ENCODE data around the gene PLEKHJ1.

The PLEKHJ1 gene

DNA sequence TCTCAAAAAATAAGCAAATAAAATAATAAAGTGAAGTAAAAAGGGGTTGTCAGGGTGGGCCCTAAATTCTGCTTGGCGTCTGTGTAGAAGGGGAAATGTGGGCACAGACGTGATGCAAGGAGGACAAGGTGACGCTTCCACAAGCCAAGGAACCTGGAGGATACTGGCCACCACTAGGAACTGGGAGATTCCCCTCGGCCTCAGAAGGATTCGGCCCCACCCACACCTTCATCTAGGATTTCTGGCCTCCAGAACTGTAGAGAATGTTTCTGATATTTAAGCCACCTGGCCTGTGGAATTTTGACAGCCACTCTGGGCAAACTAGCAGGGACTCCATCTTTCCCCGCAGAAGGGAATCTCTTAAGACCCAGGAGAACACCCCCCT is 1.1 kb downstream of the PLEKHJ1 start:
- DNase-seq = no peak

DNA sequence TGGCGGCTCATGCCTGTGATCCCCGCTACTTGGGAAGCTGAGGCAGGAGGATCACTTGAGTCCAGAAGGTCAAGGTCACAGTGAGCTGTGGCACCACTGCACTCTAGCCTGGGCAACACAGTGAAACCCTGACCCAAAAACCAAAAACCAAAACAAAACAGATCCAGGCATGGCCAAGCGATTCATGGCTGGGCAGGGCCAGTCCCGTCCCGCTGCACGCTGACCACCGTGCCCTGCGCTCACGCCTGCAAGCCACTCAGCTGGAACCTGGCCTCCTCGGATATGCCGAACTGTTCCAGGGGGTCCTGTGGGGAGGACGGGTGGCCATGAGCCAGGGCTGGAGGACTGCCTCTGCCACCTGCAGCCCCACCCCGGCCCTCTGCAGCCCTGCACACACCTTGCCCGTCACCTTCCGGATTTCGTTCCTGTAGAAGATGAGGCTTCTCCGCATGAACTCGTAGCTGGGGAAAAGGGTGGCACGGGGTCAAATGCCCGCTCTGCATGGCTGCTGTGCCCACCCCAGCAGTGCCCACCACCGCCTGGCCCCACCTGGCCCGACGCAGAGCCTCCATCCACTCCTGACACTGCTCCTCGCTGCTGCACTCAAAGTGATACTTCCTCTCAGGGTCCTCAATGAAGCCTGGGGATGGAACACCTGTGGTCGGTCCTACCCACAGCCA is 2.4 kb downstream of the PLEKHJ1 start:
- DNase-seq = no peak

DNA sequence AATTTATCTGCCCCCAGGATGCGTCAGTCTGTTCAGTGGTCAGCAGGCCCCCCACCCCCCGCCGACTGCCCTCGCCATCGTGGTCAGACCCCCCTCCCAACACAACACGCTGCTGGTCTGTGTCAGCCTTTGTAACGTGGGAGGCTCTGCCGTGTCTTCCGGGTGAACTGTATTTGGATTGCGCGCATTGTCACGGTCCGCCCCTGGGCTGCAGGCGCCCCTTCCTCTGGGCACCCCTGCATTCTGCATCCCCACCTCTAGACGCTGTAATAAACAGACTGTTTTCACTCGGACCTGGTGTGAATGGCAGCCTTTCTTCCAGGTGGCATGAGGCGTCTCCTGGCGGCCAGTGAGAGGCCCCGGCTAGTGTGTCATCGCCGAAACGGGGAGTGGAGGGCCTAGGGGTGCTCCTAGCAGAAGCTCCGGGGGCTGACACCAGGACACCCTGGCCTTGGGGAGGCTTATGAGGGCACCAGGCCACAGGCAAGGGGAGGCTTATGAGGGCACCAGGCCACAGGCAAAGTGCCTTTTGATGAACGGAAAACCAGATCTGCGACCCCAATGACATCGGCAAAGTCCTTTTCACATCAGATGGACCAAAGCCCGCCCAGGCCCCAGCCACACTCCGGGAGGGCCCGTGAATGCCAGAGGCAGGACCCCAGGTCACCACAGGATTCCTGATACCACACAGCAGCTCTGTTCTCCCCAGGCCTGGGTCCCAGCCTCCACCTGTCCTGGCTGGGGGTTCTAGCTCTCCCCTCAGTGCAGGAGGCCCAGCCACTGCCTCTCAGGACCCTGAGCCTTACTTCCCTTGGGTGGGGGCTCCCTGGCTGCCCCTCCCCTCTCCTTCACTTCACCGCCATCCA is 3.6 kb downstream of the PLEKHJ1 start:
- no peak for DNase-seq

DNA sequence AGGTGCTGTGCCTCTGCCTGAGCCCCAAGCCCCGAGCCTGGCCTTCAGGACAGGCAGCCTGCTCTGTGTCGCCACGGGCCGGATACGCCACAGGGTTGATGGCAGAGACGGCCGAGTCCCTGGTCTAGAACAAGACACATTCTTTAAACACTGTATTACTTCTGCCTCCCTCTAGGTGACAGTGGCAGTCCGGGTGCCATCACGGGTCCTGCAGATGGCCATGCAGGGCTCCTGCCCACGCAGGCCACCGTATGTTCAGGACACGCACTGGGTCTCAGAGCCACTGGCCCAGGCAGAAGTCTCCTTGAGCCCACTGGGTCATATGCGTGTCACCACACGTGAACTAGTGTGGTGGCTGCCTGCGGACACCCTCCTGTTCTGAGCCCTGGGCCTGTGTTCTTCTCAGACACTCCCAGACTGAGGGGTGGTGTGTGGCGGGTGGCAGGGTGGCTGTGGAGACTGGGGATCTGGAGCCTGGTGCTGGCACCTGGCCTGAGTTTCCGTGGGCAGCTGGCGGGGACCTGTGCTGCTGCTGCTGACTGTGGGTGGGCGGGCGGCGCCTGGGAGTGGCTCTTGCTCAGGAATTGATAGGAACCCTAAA is 4.4 kb downstream of the PLEKHJ1 start:
- no peak for DNase-seq

DNA sequence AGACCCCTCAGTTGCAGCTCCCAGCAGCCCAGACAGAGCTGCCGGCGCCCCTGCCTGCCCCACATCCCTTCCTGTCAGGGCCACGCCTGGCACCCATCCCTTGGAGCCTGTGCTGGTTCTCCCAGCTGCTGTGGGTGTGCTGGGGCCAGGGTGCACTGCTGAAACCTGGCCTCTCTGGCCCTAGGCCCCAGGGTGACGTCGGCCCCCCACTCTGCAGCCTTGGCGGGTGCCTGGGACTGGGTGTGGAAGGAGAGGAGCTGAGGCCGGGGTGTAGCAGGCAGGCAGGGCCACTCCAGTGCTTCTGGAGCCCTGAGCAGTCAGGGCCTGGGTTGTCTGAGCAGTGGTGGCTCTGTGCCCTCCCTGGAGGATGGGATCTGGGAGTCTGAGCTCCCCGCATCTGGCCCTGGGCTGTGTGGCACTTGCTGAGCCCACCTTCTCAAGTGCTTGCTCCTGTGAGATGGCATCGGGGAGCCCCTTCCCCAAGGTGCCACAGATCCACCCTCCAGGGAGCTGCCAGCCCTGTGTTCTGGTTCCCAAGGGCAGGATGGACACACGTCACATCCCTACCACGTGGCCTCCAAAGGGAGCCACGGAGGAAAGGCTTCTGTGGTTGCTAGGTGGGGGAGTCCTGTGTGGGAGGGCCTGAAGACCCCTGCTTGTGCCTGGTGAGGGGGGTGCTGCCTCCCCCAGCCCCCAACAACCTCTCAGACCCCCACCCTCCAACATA is 5.2 kb downstream of the PLEKHJ1 start:
- no peak for DNase-seq

DNA sequence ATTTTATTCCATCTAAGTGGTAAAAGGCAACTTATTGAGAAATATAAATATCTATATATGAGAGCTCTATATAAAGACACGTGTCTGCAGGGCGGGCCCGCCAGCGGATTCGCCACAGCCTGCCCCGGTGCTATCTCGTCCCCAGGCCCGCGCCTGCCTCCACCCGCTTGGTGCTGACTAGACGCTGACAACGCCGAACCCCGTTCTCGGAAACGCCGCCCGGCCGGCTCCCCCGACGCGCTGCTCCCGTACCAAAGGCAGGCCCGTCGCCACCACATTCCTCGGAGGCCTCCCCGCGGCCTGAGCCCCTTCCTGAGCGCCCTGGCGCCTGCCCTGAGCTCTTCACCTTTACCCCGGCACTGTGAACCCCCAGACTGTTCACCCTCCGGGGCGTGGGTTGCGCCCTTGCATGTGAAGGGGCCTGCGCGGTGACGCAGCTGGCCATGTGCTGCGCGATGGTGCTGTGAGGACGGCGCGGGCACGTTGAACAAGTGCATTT is 6.0 kb downstream of the PLEKHJ1 start:
- no peak for DNase-seq

GRCh38 chr19:2229103-2230032 is 6.8 kb downstream of the PLEKHJ1 start:
- no peak for DNase-seq

GRCh38 chr19:2228157-2229030 is 7.7 kb downstream of the PLEKHJ1 start:
- no peak for DNase-seq

GRCh38 chr19:2227415-2228156 is 8.5 kb downstream of the PLEKHJ1 start:
- no peak for DNase-seq

DNA sequence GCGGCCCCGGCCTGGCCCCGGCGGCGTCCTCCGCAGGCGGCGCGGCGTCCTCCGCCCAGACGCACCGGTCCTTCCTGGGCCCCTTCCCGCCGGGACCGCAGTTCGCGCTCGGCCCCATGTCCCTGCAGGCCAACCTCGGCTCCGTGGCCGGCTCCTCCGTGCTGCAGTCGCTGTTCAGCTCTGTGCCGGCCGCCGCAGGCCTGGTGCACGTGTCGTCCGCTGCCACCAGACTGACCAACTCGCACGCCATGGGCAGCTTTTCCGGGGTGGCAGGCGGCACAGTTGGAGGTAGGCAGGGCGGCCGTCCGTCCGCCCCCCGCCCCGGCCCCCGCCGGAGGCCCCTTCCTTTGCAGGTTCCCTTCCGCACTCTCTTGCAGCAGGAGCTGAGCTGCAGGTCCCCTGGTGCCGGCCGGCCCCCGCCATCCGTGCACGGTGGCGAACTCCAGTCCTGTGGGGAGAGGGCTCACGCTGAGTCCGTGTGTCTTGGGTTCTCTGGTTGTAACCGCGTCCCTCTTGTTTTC is 9.2 kb downstream of the PLEKHJ1 start:
- DNase-seq = no peak

- no peak for DNase-seq
Observed at GRCh38 chr19:2226051-2226839, 9.9 kb downstream of the PLEKHJ1 start.

DNA sequence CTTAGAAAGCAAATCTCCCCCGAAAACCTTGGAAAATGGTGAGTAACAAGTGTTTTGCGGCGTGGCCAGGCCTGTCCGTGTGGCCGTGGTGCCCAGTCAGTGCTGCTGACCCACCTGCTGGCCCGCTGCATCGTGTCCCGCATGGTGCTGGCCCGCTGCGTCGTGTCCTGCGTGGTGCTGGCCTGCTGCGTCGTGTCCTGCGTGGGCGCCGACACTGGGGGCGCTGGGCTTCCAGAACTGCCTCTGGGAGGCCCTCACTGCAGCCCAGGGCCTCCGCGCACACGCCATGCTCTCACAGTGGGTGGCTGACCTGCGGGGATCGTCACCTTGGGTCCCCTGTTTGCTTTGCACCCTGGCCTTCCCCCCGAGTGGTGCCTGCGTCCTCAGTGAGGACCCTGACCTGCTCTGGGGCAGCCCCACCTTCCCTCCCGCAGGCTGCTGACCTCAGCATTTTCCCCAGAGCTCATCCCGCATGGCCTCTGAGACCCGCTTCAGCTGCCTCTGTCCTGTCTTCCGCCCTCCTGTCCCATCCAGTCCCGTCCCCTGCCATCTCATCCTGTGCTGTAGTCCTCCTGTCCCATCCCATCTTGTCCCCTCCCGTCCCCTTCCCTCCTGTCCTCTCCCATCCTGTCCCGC is 10.6 kb downstream of the PLEKHJ1 start:
- no peak for DNase-seq

DNA sequence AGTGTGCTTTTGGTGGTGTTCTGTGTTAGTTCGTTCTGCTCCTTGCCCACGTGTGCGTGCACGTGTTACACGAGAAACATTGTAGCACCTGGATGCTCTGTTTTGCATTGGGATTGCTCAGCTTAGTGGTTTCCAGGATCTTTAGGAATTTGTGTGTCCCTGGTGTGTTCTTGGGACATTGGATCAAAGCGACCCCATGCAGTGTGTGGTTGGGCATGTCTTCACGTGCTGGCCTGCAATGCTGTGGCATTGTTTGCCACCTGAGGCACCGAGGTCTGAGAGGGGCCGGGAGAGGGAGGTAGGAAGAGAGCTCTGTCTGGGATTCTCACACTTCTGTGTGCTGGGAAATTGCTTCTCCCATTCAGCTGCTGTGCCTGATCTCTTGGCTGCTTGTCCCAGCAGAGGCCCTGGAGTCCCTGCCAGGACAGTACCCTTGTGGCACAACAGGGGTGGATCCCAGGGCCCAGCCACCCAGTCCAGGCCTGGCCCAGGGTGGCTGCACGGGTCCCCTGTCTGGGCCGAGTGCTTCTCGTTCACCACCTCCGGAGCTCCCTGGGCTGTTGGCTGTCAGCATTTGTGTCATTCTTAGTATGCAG is 11.3 kb downstream of the PLEKHJ1 start:
- no peak for DNase-seq

- DNase-seq = no peak
Observed at GRCh38 chr19:2223959-2224358, 12.2 kb downstream of the PLEKHJ1 start.

GRCh38 chr19:2223391-2223790 is 12.7 kb downstream of the PLEKHJ1 start:
- DNase-seq = no peak

- no peak for DNase-seq
Observed at GRCh38 chr19:2221918-2222317, 14.2 kb downstream of the PLEKHJ1 start.

DNA sequence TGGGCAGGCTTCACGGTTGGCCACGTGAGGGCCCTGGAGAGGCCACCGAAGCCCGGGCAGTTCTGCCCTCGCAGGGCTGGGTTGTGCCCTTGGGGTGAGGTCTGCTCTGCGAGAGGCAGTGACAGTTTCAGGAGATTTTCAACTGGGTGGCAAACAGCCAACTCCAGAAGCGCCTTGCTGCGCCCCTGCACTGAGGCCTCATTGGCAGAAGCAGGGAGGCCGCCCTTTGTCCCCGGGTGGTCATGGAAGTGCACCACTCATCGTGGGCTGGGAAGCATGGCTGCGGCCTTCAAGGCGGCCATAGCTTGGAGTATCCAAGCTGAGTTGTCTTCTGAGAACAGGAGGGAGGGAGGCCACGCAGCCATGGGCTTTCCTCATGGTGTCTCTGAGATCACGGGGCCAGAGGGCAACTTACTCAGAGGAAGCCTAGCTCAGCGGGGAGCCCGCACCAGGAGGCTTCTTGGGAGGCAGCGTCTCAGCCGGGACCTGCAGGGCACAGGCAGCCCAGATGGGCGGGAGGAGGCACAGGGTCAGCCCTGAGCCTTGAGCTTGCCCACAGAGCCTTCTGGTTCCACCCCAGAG is 14.8 kb downstream of the PLEKHJ1 start:
- DNase-seq = no peak

DNA sequence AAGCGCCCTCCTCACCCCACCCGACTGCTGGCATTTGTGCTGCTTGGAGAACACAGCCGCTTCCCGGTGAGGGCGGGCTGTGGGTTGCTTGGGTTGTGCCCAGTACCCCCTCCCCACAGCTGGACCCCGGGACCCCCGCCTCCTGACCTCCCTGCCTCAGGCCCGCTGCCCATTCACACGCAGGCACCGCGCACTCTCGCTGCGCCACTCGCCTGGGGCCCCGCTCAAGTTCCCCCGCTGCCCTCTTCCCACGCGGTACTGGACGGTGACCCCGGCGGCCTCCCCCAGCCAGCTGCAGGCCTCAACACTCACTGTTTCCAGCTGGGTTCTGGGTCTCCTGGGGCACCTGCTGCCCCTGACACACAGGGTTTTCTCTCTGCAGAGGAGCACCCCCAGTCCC is 16.4 kb downstream of the PLEKHJ1 start:
- no peak for DNase-seq
